Astrocyte (in vitro differentiated cells and primary cell): ENCODE data around the gene RCAN2.

ENCODE experiments used
- CTCF ChIP-seq: IDR thresholded peaks from 2 replicates; pipeline ENCODE4 v1.5.1; 2011; ENCODE audit warnings: low read depth, mild to moderate bottlenecking, inconsistent platforms, low read length, moderate library complexity; ENCODE audit not compliant: insufficient read depth
- EZH2 ChIP-seq: IDR thresholded peaks from 2 replicates; pipeline ENCODE4 v1.6.1; 2012; ENCODE audit warnings: mild to moderate bottlenecking, low read length, inconsistent platforms; ENCODE audit not compliant: insufficient read depth

GRCh38 chr6:46378161-46378881, 112.9 kb downstream of the RCAN2 start:
- no peak for TF ChIP-seq CTCF
- TF ChIP-seq EZH2: no peak
